Right lobe of liver (tissue), 6 donors: ENCODE measurements around the gene PPRC1. TPM values are rescaled to one million over a fixed set of nuclear protein-coding genes. Genes with fewer than 3 reads are reported as not detected.
A peak's percentile ranks its signal among the peaks of the same experiment; 100 is the strongest.

Experiments used
- ATAC-seq, 4 donors: fragments of 200-7000 bp; cut with Tn5 transposase; one replicate each; pipeline ENCODE4 v1.9.1; 2020; ENCODE audit warnings: mild to moderate bottlenecking in 4 of 4, moderate library complexity in 4 of 4
- DNase-seq, 3 donors: peaks; one replicate each; pipeline ENCODE4 v3.0.0-alpha.2; 2020
- H3K27ac ChIP-seq, 3 donors: fragments of 200-600 bp; one replicate each; pipeline ENCODE4 v1.8.0; 2022
- H3K27me3 ChIP-seq, 2 donors: fragments of 200-600 bp; one replicate each; pipeline ENCODE4 v1.8.0; 2022
- H3K36me3 ChIP-seq, 4 donors: fragments of 200-600 bp; sonication (generic) in 1 of 4; one replicate each; pipeline versions ENCODE4 v1.5.1 to v1.8.0; 2017 to 2022; ENCODE audit warnings: control low read depth in 1 of 4
- H3K4me1 ChIP-seq, 4 donors: fragments of 200-600 bp; sonication (generic) in 1 of 4; one replicate each; pipeline versions ENCODE4 v1.5.1 to v1.8.0; 2017 to 2022; ENCODE audit warnings: control low read depth in 1 of 4
- H3K4me3 ChIP-seq, 3 donors: fragments of 200-600 bp; one replicate each; pipeline ENCODE4 v1.8.0; 2022
- H3K9me3 ChIP-seq, 4 donors: fragments of 200-600 bp; sonication (generic) in 1 of 4; one replicate each; pipeline versions ENCODE4 v1.5.1 to v1.8.0; 2017 to 2022; ENCODE audit warnings: control low read depth in 1 of 4
- CTCF ChIP-seq, 4 donors: fragments of 200-600 bp in 3 of 4; fragments of 450-650 bp in 1 of 4; IDR thresholded peaks; one replicate each; pipeline versions ENCODE4 v1.5.1 to v1.8.0; 2016 to 2022; ENCODE audit warnings: antibody characterized with exemption in 4 of 4, mild to moderate bottlenecking in 2 of 4
- POLR2A ChIP-seq: fragments of 450-650 bp; IDR thresholded peaks from one replicate; pipeline ENCODE4 v1.6.1; 2017; ENCODE audit warnings: antibody characterized with exemption, mild to moderate bottlenecking
- WGBS: methylation state at CpG from one replicate; pipeline ENCODE4 v1.1.6; 2018; ENCODE audit warnings: low coverage, low lambda C conversion rate; ENCODE audit not compliant: insufficient coverage; ENCODE audit errors: missing lambda C conversion rate; 5-methylcytosine and 5-hydroxymethylcytosine counted together
- intact Hi-C, 2 donors: fragments of 100-400 bp; cut with DNase I; formaldehyde crosslinking; loops; one replicate each; pipeline versions ENCODE4 v1.11.2 to v1.14.1; 2022
- total RNA-seq, 6 experiments: library from RNA; depleted of rRNA in 2 of 6; stranded (reverse); fragments of >200 nt in 2 of 6; fragmentation: NEBNext Ultra II Directional in 3 of 6; extraction: Animal tissue kit (Norgen Biotek cat#: 25700) in 3 of 6; gene quantifications; one replicate each; pipeline versions ENCODE4 v1.1.0 to v1.2.4, GENCODE V29; 2016 to 2023
- donor health status: DM: no; HTN: yes; CAD: no.
- donor health status: DM: no; HTN: no; CAD: no.
- donor health status: DM: no; HTN: no; CAD: no.
- donor health status: DM: no; HTN: yes; CAD: no.
- donor health status: DM: no; HTN: yes; CAD: no.

PPRC1 gene
- total RNA-seq, 6 experiments from 2014 or later = 7.9 to 18.2 (median 10.3) TPM

- intact Hi-C loops = no loop called here
- peaks cover 0 to 29% (median 8%) of the 10 kb centered on the region in 4 donors for H3K36me3 ChIP-seq
Observed at GRCh38 chr10:102150970-102151773, 18.3 kb downstream of the PPRC1 start.

GRCh38 chr10:102151774-102152544 lies 19.1 kb downstream of the PPRC1 start, which contains the start of gene NOLC1:
Gene NOLC1 (plus strand): TSS chr10:102152389. CDS start chr10:102152411, 22 bp downstream.
- peak within 1 kb of the TSS; percentile 64 to 87 (median 69) for H3K27ac ChIP-seq
- peaks cover 0 to 28% (median 8%) of the 10 kb centered on the region in 4 donors for H3K4me1 ChIP-seq
- 13% methylated on average over 24 of the region's 59 CpGs for WGBS
- no peaks in the 10 kb centered on the region for H3K9me3 ChIP-seq
- peaks cover 0 to 24% (median 9%) of the 10 kb centered on the region in 4 donors for H3K36me3 ChIP-seq
- intact Hi-C loops = no loop called here
- H3K4me3 ChIP-seq = peak within 1 kb of the TSS; percentile 80 to 93 (median 81)
- ATAC-seq (peak; percentile 94 to 98 (median 98)), DNase-seq (peak; percentile 98 to 99 (median 99))
- H3K27me3 ChIP-seq = no peaks in the 10 kb centered on the region
- TF ChIP-seq POLR2A = peak; percentile 73
- no peak for TF ChIP-seq CTCF (IDR thresholded peaks at IDR 0.05)

More at GRCh38 chr10:102150970-102151773, 18.3 kb downstream of the PPRC1 start:
- Histone ChIP-seq H3K27me3 (no peaks in the 10 kb centered on the region), H3K4me3 (peak overlapping the region in 2 of 3 donors; percentile 10 to 81), H3K4me1 (peaks cover 0 to 22% (median 5%) of the 10 kb centered on the region in 4 donors), H3K27ac (peak overlapping the region; percentile 50 to 87 (median 69)), H3K9me3 (no peaks in the 10 kb centered on the region)
- no peak for DNase-seq
- peak in 1 of 4 donors; percentile 4 for ATAC-seq
- TF ChIP-seq POLR2A (no peak), CTCF (IDR thresholded peaks at IDR 0.05) (no peak)
- 76% methylated on average over 3 of the region's 3 CpGs for WGBS

GRCh38 chr10:102152545-102152890 lies 19.7 kb downstream of the PPRC1 start:
- TF ChIP-seq POLR2A (no peak), CTCF (IDR thresholded peaks at IDR 0.05) (no peak)
- no peaks in the 10 kb centered on the region for H3K27me3 ChIP-seq
- ATAC-seq (peak; percentile 3 to 18 (median 10)), DNase-seq (peak in 1 of 3 donors; percentile 36)
- H3K4me1 ChIP-seq = peaks cover 0 to 28% (median 8%) of the 10 kb centered on the region in 4 donors
- 0% methylated on average over 9 of the region's 19 CpGs for WGBS
- peak overlapping the region; percentile 64 to 74 (median 69) for H3K27ac ChIP-seq
- peaks cover 0 to 25% (median 11%) of the 10 kb centered on the region in 4 donors for H3K36me3 ChIP-seq
- intact Hi-C loops = no loop called here
- H3K4me3 ChIP-seq = peak overlapping the region; percentile 80 to 93 (median 81)
- H3K9me3 ChIP-seq = no peaks in the 10 kb centered on the region

GRCh38 chr10:102153093-102153620 lies 20.3 kb downstream of the PPRC1 start:
- intact Hi-C loops = no loop called here
- peak overlapping the region in 1 of 3 donors; percentile 74 for H3K27ac ChIP-seq
- TF ChIP-seq CTCF (IDR thresholded peaks at IDR 0.05) (no peak), POLR2A (no peak)
- no peaks in the 10 kb centered on the region for H3K9me3 ChIP-seq
- H3K4me3 ChIP-seq = peak overlapping the region; percentile 80 to 93 (median 81)
- no peak for DNase-seq
- WGBS = 10% methylated on average over 4 of the region's 5 CpGs
- peaks cover 0 to 28% (median 8%) of the 10 kb centered on the region in 4 donors for H3K4me1 ChIP-seq
- ATAC-seq = no peak
- peaks cover 0 to 27% (median 16%) of the 10 kb centered on the region in 4 donors for H3K36me3 ChIP-seq
- H3K27me3 ChIP-seq = no peaks in the 10 kb centered on the region
